ENCODE results near the gene SMIM38. TPM values are rescaled to one million over a fixed set of nuclear protein-coding genes. Genes with fewer than 3 reads are reported as not detected.

SMIM38 gene
- 4.9 and 7.8 TPM in 2 replicates for total RNA-seq (2011; cell fraction: chromatin; rRNA removed; ENCODE audit: low replicate concordance)
- total RNA-seq (2011; cell fraction: nucleolus; rRNA removed): 5.0 and 7.9 TPM in 2 replicates
- total RNA-seq (2011; cell fraction: nucleoplasm; rRNA removed): 4.7 and 5.7 TPM in 2 replicates
- total RNA-seq (2014; rRNA removed) (0.33 and 1.2 TPM in 2 replicates), total RNA-seq (2014; rRNA removed; fragmentation: Illumina TruSeq; extraction: Trizol) (0.06 and 0.15 TPM in 2 replicates), total RNA-seq (2015; rRNA removed; fragmentation: Illumina TruSeq; extraction: Trizol) (0.11 and 0.14 TPM in 2 replicates), total RNA-seq (2021) (0.27 and 0.38 TPM in 2 replicates), polyA plus RNA-seq (2011; rRNA removed) (0.34 and 0.99 TPM in 2 replicates), polyA plus RNA-seq (2014; fragmentation: Illumina TruSeq; extraction: Trizol) (0.21 TPM in 2 replicates), polyA plus RNA-seq (2014; fragmentation: Nextera tagmentation; extraction: Ambion mirVana) (not detected), polyA plus RNA-seq (2014; rRNA removed) (0.07 and 0.36 TPM in 2 replicates), polyA minus RNA-seq (2011; rRNA and poly(A)+ RNA removed) (0.24 and 1.5 TPM in 2 replicates), Bru-seq, nascent RNA (percentile 40 among the genes with signal in this experiment), BruChase-seq, experiment 1, labeled RNA remaining after a 2-hour chase (percentile 35 among the genes with signal in this experiment), BruChase-seq, experiment 2, labeled RNA remaining after a 6-hour chase (percentile 33 among the genes with signal in this experiment)
- polyA plus RNA-seq (2011; cell fraction: cytosol; rRNA removed): 0.35 and 0.67 TPM in 2 replicates
- 1.3 and 4.0 TPM in 2 replicates for polyA plus RNA-seq (2011; cell fraction: nucleus; rRNA removed)
- 0.12 and 0.68 TPM in 2 replicates for polyA plus RNA-seq (2012)
- 1.7 and 1.9 TPM in 2 replicates for polyA minus RNA-seq (2011; cell fraction: cytosol; rRNA and poly(A)+ RNA removed)
- polyA minus RNA-seq (2011; cell fraction: nucleus; rRNA and poly(A)+ RNA removed): 1.1 and 1.3 TPM in 2 replicates
- long read RNA-seq, experiment 1, partial matches to known transcripts: 0 of 3 reads
- long read RNA-seq, experiment 1, other reads (novel, unspliced or antisense): 2 of 3 reads
- long read RNA-seq, experiment 2: 0 reads
- long read RNA-seq, experiment 3: 0 reads

GRCh38 chr11:69155302-69156234 lies at the start of gene SMIM38:
Gene SMIM38, plus strand, starts transcription at chr11:69155935. Its CDS starts 1,912 bp downstream, at chr11:69157847.
- DNase-seq (ENCODE audit: extremely low read depth in 1 of 4, low spot score in 3 of 4) (peak; percentile 45 to 65 (median 61)), FAIRE-seq (peak; percentile 37)
- CTCF ChIA-PET (ENCODE audit: low intra/inter-chr PET ratio): no interaction called here
- no peak for TF ChIP-seq GATAD2B (IDR thresholded peaks at IDR 0.05; ENCODE audit: borderline replicate concordance)
- no peak for TF ChIP-seq MTF1 (CRISPR knock-in tag; IDR thresholded peaks at IDR 0.05; ENCODE audit: borderline replicate concordance)
- TF ChIP-seq RNF219 (CRISPR knock-in tag; IDR thresholded peaks at IDR 0.05): no peak
- peak; percentile 63; the same call in 1 of the 2 replicates for TF ChIP-seq NR2C1 (IDR thresholded peaks at IDR 0.05)
- peak; percentile 83 for TF ChIP-seq NR2C1 (tag; IDR thresholded peaks at IDR 0.05)
- no peak for TF ChIP-seq IRF9 (tag; IDR thresholded peaks at IDR 0.05)
- TF ChIP-seq ZNF639 (CRISPR knock-in tag; conservative IDR thresholded peaks at IDR 0.05 in 1 of 2, IDR thresholded peaks at IDR 0.05 in 1 of 2): no peak
- no peak for TF ChIP-seq CTBP1 (IDR thresholded peaks at IDR 0.05; ENCODE audit: borderline replicate concordance)
- TF ChIP-seq ZNF282 (CRISPR knock-in tag; IDR thresholded peaks at IDR 0.05): no peak
- no peak for TF ChIP-seq ILF3 (IDR thresholded peaks at IDR 0.05; ENCODE audit: borderline replicate concordance)
- TF ChIP-seq MXI1 (IDR thresholded peaks at IDR 0.05; ENCODE audit: low read depth, low read length): no peak

More at GRCh38 chr11:69155302-69156234, at the start of gene SMIM38:
- in situ Hi-C loops (cut with MboI) (no loop called here), intact Hi-C loops (cut with micrococcal nuclease) (no loop called here)
- Histone ChIP-seq H3K27me3 (ENCODE audit: control insufficient read depth in 2 of 2, insufficient read depth in 2 of 2, low read length in 2 of 2) (peaks cover 4 to 57% of the 10 kb centered on the region in 2 experiments), H3K9me3 (replicated peaks; ENCODE audit: control insufficient read depth, insufficient read depth, low read depth, low read length) (no peaks in the 10 kb centered on the region), H3K9me1 (ENCODE audit: control insufficient read depth, insufficient read depth, low read length) (peaks cover 4% of the 10 kb centered on the region), H3K27ac (ENCODE audit: extremely low read depth, low read depth, low read length) (peak within 1 kb of the TSS; percentile 66), H3K4me3 (peak within 1 kb of the TSS; percentile 11; the same call in 1 of the 2 replicates), H3K4me1 (replicated peaks in 1 of 2; ENCODE audit: control insufficient read depth in 2 of 2, insufficient read depth in 2 of 2, low read length in 2 of 2) (peaks cover 31 to 36% of the 10 kb centered on the region in 2 experiments; a peak in 4 of 5 replicates), H3K79me2 (ENCODE audit: control insufficient read depth, insufficient read depth, low read length) (no peaks in the 10 kb centered on the region; the same call in 2 of the 3 replicates), H4K20me1 (replicated peaks; ENCODE audit: control insufficient read depth, insufficient read depth, low read length) (no peaks in the 10 kb centered on the region), H3K4me2 (ENCODE audit: insufficient read depth, low read length) (peak within 1 kb of the TSS; percentile 68), H3K9ac (ENCODE audit: insufficient read depth in 1 of 2, low read depth in 2 of 2, low read length in 2 of 2) (peak within 1 kb of the TSS; percentile 55 to 56), H2AFZ (ENCODE audit: low read depth, low read length) (peak within 1 kb of the TSS; percentile 61), H3K36me3 (ENCODE audit: control insufficient read depth, insufficient read depth, low read length) (no peaks in the 10 kb centered on the region)
- ATAC-seq: peak; percentile 55
- no TSS peak for BruUV-seq (replicated peaks)
- POLR2A ChIA-PET: interaction anchor here (0.6 kb wide), 2 partner anchors 75 to 824 kb away, joined by 3 read pairs; no protein-coding TSS in a partner anchor
- 20% methylated on average over 32 of the region's 32 CpGs for WGBS (ENCODE audit: insufficient coverage, low coverage, missing lambda C conversion rate)
